Measurements from ENCODE around the gene RHBDL1. TPM values are rescaled to one million over a fixed set of nuclear protein-coding genes. Genes with fewer than 3 reads are reported as not detected.

RHBDL1 gene
- polyA plus RNA-seq, 1 donor (not counting 4 experiments of a cell fraction or from before 2014, with no cell fraction given), result 0.71 TPM

DNA sequence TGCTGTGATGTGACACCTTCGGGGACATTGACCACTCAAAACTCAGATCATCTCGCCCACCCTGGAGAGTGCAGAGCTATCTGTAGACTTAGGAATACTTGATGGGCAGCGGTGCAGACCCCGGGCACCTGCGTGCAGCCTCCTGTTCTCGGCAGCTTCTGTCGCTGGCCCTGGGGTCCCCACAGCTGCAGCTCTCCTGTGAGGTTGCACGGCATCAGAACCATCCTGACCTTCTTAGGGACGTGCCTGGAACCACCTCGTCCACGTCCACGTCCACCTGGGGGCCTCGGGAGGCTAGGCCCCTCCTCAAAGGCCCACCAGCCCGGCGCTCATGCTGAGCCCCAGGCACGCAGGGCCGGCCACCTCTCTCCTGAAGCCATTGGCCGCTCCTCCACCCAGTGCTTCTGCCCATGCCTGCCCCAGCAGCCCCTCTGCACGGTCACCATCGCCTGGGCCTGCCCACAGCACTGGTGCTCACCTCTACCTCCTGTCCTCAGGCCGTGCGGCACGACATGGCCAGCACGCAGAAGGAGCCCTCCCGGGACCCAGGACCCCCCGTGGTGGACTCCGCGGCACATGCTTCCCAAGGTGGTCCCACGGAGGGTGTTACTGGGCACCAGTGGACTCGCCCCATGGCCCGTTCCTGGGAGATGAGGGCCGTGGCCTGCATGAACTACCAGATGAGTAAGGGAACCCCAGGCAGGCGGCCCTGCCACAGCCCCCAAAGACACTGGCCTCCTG lies 47.0 kb upstream of the RHBDL1 start:
- H3K9me3 ChIP-seq (ENCODE audit: control insufficient read depth, low read depth, low read length), result no peaks in the 10 kb centered on the region
- H3K4me1 ChIP-seq (ENCODE audit: control insufficient read depth, extremely low read depth, insufficient read depth, low read length), result peaks cover 12% of the 10 kb centered on the region
- FAIRE-seq (no peak), DNase-seq (ENCODE audit: low read depth, low spot score) (no peak)
- H3K27me3 ChIP-seq (ENCODE audit: control insufficient read depth, extremely low read depth, insufficient read depth, low read length), result no peaks in the 10 kb centered on the region
- no peak overlapping the region for H3K27ac ChIP-seq (ENCODE audit: control insufficient read depth, insufficient read depth, low read length)
- H3K79me2 ChIP-seq (ENCODE audit: control insufficient read depth, insufficient read depth, low read length), result no peaks in the 10 kb centered on the region
- H3K4me3 ChIP-seq (ENCODE audit: control insufficient read depth in 2 of 3, extremely low read depth in 1 of 3, insufficient read depth in 2 of 3, low read depth in 1 of 3, low read length in 3 of 3), result no peak overlapping the region
- peaks cover 3 to 6% of the 10 kb centered on the region in 2 experiments for H3K36me3 ChIP-seq (ENCODE audit: control insufficient read depth in 2 of 2, extremely low read depth in 1 of 2, insufficient read depth in 2 of 2, low read length in 2 of 2)
- TF ChIP-seq, protein P1, sequence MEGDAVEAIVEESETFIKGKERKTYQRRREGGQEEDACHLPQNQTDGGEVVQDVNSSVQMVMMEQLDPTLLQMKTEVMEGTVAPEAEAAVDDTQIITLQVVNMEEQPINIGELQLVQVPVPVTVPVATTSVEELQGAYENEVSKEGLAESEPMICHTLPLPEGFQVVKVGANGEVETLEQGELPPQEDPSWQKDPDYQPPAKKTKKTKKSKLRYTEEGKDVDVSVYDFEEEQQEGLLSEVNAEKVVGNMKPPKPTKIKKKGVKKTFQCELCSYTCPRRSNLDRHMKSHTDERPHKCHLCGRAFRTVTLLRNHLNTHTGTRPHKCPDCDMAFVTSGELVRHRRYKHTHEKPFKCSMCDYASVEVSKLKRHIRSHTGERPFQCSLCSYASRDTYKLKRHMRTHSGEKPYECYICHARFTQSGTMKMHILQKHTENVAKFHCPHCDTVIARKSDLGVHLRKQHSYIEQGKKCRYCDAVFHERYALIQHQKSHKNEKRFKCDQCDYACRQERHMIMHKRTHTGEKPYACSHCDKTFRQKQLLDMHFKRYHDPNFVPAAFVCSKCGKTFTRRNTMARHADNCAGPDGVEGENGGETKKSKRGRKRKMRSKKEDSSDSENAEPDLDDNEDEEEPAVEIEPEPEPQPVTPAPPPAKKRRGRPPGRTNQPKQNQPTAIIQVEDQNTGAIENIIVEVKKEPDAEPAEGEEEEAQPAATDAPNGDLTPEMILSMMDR (optimal IDR thresholded peaks at IDR 0.05 in 1 of 3, IDR thresholded peaks at IDR 0.05 in 1 of 3, conservative IDR thresholded peaks at IDR 0.05 in 1 of 3; ENCODE audit: extremely low read depth in 1 of 3, insufficient read depth in 2 of 3, low read length in 3 of 3), result no peak
- TF ChIP-seq EZH2 (IDR thresholded peaks at IDR 0.05; ENCODE audit: low read length), result no peak
- no peak overlapping the region for H2AFZ ChIP-seq (ENCODE audit: control insufficient read depth, low read length)
- no peak overlapping the region for H3K9ac ChIP-seq (ENCODE audit: control insufficient read depth, extremely low read depth, insufficient read depth, low read length)
- no peaks in the 10 kb centered on the region for H4K20me1 ChIP-seq (ENCODE audit: control insufficient read depth, extremely low read depth, insufficient read depth, low read length)
- H3K9me1 ChIP-seq (ENCODE audit: control insufficient read depth, extremely low read depth, insufficient read depth, low read length), result no peaks in the 10 kb centered on the region
- no peak overlapping the region for H3K4me2 ChIP-seq (ENCODE audit: control insufficient read depth, extremely low read depth, insufficient read depth, low read depth, low read length)
- dilution Hi-C loops (cut with MboI; ENCODE audit: extremely low pct_ligation_motif_present, low sequenced_read_pairs), result no loop called here

DNA sequence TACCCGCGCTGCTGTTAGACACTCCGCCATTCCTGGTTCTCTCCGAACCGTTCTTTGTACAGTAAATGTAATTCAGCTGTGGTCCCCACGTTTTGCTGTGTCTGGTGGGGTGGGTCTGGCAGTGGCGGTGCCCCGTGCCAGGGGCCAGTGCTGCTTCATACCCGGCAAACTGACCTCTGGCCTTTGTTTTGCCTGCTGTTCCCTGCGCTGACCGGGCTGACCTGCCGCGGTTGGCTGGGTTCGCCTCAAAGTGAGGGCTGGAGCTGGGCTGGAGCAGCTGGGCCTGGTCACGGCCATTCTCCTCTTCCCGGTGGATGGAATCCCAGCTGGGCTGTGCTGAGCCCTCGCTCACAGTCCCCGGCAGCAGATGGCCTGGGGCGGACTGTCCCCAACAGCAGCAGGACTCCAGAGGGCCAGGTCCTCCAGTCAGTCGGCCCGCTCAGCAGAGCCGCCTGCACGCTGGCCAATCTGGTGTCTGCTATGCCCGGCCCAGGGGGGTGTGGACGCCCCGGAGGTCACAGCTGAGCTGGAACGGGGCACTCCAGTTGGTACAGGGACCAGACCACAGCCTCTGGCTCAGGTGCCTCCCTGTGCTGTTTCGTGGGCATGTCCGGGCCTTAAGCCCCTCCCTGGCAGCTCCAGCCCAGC lies 46.2 kb upstream of the RHBDL1 start:
- Histone ChIP-seq H2AFZ (ENCODE audit: control insufficient read depth, low read length) (no peak overlapping the region), H3K9me1 (ENCODE audit: control insufficient read depth, extremely low read depth, insufficient read depth, low read length) (no peaks in the 10 kb centered on the region), H3K27ac (ENCODE audit: control insufficient read depth, insufficient read depth, low read length) (no peak overlapping the region), H3K4me2 (ENCODE audit: control insufficient read depth, extremely low read depth, insufficient read depth, low read depth, low read length) (no peak overlapping the region), H3K79me2 (ENCODE audit: control insufficient read depth, insufficient read depth, low read length) (no peaks in the 10 kb centered on the region), H3K36me3 (ENCODE audit: control insufficient read depth in 2 of 2, extremely low read depth in 1 of 2, insufficient read depth in 2 of 2, low read length in 2 of 2) (peaks cover 4 to 13% of the 10 kb centered on the region in 2 experiments), H4K20me1 (ENCODE audit: control insufficient read depth, extremely low read depth, insufficient read depth, low read length) (no peaks in the 10 kb centered on the region), H3K9me3 (ENCODE audit: control insufficient read depth, low read depth, low read length) (no peaks in the 10 kb centered on the region), H3K27me3 (ENCODE audit: control insufficient read depth, extremely low read depth, insufficient read depth, low read length) (no peaks in the 10 kb centered on the region), H3K9ac (ENCODE audit: control insufficient read depth, extremely low read depth, insufficient read depth, low read length) (no peak overlapping the region), H3K4me3 (ENCODE audit: control insufficient read depth in 2 of 3, extremely low read depth in 1 of 3, insufficient read depth in 2 of 3, low read depth in 1 of 3, low read length in 3 of 3) (no peak overlapping the region), H3K4me1 (ENCODE audit: control insufficient read depth, extremely low read depth, insufficient read depth, low read length) (peaks cover 12% of the 10 kb centered on the region)
- dilution Hi-C loops (cut with MboI; ENCODE audit: extremely low pct_ligation_motif_present, low sequenced_read_pairs), result no loop called here
- DNase-seq (ENCODE audit: low read depth, low spot score), result no peak
- no peak for FAIRE-seq
- TF ChIP-seq, protein P1 (optimal IDR thresholded peaks at IDR 0.05 in 1 of 3, IDR thresholded peaks at IDR 0.05 in 1 of 3, conservative IDR thresholded peaks at IDR 0.05 in 1 of 3; ENCODE audit: extremely low read depth in 1 of 3, insufficient read depth in 2 of 3, low read length in 3 of 3), result no peak
- no peak for TF ChIP-seq EZH2 (IDR thresholded peaks at IDR 0.05; ENCODE audit: low read length)
